ENCODE results near the gene TBCE.

- no peak for TF ChIP-seq ZBTB8A (IDR thresholded peaks at IDR 0.05; ENCODE audit: partially characterized antibody)
- TF ChIP-seq CHD2 (IDR thresholded peaks at IDR 0.05; ENCODE audit: low read depth, low read length) = no peak
Measured at GRCh38 chr1:235329139-235329902, 37.9 kb upstream of the TBCE start.
